M059J (cell line): ENCODE data around the gene CXCL11. TPM values are rescaled to one million over a fixed set of nuclear protein-coding genes. Genes with fewer than 3 reads are reported as not detected.
"Not testable (repeated sequence)": the region's sequence is repeated elsewhere in the genome, so short reads cannot be mapped to it uniquely, and the experiment has no call there.

Source experiments
- DNase-seq: peaks from one replicate; pipeline ENCODE4 v3.0.0-alpha.2; 2012; ENCODE audit warnings: low read depth
- total RNA-seq: library from RNA; depleted of rRNA; stranded (reverse); fragments of >200 nt; shearing (Covaris generic); gene quantifications from 2 replicates; pipeline ENCODE4 v1.2.3, GENCODE V29; 2014; rRNA removed

The CXCL11 gene
- total RNA-seq, 1 experiment from 2014 or later = 0.37 TPM

DNA sequence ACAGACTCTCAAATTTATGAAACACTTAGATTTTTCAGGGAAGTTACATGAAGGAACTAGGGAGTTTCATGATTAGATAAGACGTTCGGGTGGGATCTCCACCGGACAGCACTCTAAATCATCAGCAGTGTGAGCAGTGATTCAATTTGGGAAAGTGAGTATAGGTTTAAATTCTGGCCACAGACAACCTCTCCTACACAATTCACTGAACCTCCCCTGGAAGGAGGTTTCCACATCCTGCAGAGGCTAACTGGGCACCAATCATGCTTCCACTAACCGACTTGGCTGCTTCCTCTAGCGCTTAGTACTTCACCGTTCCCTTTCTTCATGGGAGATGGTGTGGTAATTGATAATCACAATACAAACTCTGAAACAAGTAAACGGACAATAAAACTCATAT, 34.2 kb downstream of the CXCL11 start:
- no peak for DNase-seq

DNA sequence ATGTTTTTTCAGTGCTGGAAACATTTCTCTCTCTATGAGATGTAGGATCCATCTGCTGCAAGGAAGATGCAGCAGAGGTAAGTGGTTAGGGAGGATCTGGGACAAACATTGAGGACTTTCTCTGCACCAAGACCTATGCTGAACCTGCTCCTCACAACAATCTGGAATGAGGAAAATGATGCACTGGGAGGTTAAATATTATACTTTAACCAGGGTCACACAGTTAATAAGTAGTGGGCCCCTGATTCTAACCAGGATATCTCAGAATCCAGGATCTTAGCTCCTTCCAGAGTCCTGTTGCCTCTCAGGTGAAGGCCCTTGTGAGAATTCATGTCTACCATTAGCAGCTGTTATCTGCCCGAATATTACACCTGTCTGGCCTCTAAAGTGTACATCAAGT, 35.6 kb downstream of the CXCL11 start:
- DNase-seq = no peak

DNA sequence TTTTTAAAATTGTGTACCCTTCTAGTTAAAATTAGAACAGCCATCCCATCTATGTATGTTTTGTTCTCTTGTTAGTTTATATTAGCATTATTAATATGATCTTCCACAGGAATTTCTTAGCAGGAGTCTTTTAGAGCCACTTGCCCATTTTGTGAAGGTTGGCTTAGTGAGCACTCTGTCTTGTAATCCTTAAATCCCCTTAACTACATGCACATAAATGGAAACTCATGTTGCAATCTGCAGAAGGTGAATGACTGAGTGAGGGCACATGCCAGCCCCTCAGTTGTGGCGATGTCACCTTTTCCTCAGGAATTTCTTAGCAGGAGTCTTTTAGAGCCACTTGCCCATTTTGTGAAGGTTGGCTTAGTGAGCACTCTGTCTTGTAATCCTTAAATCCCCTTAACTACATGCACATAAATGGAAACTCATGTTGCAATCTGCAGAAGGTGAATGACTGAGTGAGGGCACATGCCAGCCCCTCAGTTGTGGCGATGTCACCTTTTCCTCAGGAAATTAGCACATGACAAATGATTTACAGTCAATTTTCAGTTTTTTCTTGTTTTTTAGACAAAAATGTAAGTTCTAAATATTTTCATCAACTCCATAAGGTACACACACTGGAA, 37.2 kb downstream of the CXCL11 start:
- DNase-seq = not testable (repeated sequence)

DNA sequence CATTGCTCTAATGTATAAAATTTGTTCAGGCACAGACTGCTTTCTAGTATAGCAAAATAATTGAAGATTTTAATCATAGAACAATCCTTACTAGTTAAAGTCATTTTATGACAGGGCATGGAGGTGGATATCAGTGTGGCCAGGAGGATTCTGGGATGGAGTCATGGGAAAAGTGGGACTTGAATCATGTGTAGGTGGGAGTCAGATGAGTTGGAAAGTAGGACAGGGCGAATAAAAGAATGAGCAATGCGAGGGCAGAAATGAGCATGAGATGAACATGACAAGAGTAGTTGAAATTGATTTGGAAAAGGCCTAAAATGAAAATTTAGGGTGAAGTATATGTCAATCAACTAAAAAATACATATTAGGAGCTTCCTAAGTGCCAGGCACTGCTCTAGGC, 37.9 kb downstream of the CXCL11 start:
- no peak for DNase-seq

DNA sequence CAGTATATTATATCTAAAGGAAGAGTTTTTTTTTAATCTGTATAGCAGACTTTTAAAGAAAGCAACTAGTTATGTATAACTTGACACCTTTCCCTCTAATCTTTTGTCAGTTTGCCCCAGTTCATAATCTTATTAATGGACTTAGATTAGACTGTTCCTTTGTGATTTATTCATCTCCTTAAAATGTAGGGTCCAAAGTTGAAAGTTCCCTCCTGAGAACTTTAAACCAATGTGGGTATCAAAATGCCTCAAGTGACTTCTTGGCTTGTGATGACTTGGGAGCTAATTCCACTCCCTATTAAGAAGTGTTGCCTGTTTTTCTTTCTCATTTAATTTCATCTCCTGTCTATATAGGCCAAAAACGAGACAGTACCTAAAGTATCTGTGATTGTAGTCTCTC, 38.8 kb downstream of the CXCL11 start:
- no peak for DNase-seq

DNA sequence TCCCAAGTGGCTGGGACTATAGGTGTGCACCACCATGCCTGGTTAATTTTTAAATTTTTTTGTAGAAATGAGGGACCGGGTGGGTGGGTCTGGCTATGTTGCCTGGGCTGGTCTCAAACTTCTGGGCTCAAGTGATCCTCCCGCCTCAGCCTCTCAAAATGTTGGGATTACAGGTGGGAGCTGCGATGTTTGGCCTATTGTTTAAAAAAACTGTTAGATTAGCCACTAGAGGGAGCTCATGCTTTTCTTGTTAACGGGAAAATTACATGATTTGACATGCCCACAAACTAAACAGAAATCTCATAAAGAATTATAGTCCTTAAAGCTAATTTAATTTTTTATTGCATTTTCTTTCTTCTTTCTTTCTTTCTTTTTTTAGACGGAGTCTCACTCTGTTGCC, 40.1 kb downstream of the CXCL11 start:
- peak; percentile 38 for DNase-seq

DNA sequence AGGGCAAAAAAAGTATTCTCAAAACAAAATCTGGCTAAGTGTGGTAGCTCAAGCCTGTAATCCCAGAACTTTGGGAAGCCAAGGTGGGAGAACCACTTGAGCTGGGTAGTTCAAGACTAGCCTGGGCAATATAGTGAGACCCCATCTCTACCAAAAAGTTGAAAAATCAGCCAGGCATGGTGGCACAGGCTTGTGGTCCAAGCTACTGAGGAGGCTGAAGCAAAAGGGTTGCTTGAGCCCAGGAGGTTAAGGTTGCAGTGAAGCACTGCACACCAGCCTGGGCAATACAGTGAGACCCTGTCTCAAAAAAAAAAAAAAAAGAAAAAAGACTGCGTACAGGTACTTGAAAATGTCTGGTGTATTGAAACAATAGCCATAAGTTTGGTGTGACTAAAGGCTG, 43.4 kb downstream of the CXCL11 start:
- DNase-seq = no peak

DNA sequence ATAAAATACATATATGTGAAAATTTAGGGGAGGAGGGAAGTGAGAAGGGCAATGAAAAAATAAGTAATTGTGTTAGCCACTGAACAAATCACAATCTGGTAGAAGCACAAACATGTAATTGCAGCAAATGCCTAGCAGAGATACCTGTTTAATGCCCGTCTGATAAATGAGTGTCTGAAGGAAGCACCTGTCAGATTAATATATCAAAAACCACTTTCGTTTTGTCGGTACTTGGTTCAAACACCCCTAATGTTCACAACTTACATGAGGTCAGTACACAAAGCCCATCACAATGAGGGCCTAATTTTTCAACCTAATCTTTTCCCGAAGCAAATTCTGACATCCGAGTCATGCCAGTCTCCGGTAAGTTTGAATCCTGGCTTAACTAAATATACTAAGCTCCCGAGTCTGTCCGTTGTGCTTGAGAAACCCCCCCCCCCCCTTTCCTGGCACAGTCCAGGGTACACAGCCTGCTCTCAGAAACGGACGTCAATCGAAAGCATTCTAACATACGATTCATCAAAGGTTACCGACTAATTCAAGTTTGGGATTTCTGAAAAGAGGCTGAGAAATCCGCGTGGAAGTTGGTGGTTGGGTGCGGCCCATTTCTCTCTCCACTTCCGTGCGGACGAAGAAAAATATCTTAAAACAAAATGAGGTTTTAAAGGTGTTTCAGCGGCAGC, 45.9 kb downstream of the CXCL11 start:
- peak; percentile 3 for DNase-seq

DNA sequence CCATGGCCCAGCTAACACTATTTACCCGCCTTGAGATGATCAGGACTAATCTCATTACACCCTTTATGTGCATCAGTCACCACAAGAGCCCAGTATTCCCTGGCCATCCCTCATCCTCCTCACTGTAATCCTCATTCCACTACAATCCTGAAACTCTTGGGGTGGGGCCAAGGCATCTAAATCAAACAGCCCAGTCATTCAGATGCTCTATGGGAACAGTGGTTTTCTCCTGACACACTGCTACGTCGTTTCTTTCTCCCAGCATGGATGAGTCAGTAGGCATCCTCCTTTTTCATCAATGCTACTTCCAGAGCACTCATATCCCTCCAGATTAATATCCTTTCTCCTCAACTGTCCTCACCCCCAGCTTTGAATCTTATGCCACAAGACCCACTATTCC, 50.8 kb downstream of the CXCL11 start:
- DNase-seq = peak; percentile 77

Other genes starting within 250 kb of the CXCL11 start
- not detected in 2 replicates for gene PPEF2, start 133.6 kb downstream of the CXCL11 start, total RNA-seq
- 0.25 and 15.2 TPM in 2 replicates for gene NAAA, start 95.1 kb downstream of the CXCL11 start, total RNA-seq
- gene SDAD1, start 45.1 kb downstream of the CXCL11 start, total RNA-seq = 15.6 and 20.2 TPM in 2 replicates
- not detected in 2 replicates for gene CXCL9, start 28.6 kb downstream of the CXCL11 start, total RNA-seq
- gene CXCL10, start 12.6 kb downstream of the CXCL11 start, total RNA-seq = 1.1 and 5.4 TPM in 2 replicates
- gene ART3, start 38.6 kb upstream of the CXCL11 start, total RNA-seq = not detected in 2 replicates
- gene NUP54, start 112.3 kb upstream of the CXCL11 start, total RNA-seq = 55.4 and 59.2 TPM in 2 replicates
- gene SCARB2, start 177.8 kb upstream of the CXCL11 start, total RNA-seq = 97.3 and 105 TPM in 2 replicates
- gene FAM47E, start 215.7 kb upstream of the CXCL11 start, total RNA-seq = not detected in 2 replicates